Spleen (tissue), 7 donors: ENCODE measurements around the gene SPATA16.

Experiments
- POLR2A ChIP-seq, 3 donors: fragments of 450-650 bp; IDR thresholded peaks; one replicate each; pipeline ENCODE4 v1.5.1; 2017; ENCODE audit warnings: antibody characterized with exemption in 3 of 3, mild to moderate bottlenecking in 1 of 3
- TF ChIP-seq, protein P1 (sequence below), 11 experiments: fragments of 200-600 bp in 7 of 11; fragments of 450-650 bp in 4 of 11; sonication (generic) in 4 of 11; IDR thresholded peaks in 8 of 11; conservative IDR thresholded peaks in 3 of 11; 1 replicate in 7 of 11; 2 replicates in 4 of 11; pipeline versions ENCODE4 v1.4.0 to v1.8.0; 2016 to 2021; ENCODE audit warnings: antibody characterized with exemption in 11 of 11, inconsistent platforms in 4 of 11, mild to moderate bottlenecking in 1 of 11
- donor health status: DM: no; HTN: no; CAD: no; lungs with moderate emphysema.
- donor health status: DM: no; HTN: no; CAD: no.
- donor health status: DM: no; HTN: no; CAD: no.

DNA sequence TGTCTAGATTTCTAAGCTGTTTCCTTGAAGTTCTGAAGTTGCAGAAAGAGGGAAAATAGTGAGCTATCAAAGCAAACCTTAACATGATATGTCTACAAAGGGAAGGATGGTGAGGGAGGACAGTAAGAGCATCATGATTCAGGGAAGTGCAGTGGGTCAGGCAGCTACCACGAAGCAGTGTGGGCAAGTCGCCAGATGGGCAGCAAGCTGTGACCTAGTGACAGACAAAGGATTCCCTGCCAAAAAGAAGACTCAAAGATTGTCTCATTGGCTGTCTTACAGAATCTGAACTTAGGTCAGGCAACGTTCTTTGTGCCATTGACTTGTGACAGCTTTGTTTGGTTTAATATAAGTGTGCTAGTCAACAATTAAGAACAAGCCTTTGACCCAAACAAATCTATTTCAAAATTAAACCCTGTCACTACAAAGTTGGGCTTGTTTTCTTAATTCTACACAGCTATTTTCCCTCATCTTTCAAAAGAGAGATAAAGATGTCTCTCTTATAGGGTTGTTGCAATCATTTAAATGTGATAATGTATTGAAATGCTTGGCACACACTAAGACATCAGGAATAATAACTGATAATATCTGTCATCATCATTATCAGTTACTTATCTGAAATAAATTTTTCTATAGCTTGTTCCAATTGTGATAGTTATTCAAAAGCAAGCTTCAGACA lies 237.3 kb downstream of the SPATA16 start:
- no peak for TF ChIP-seq POLR2A (IDR thresholded peaks at IDR 0.05)
- TF ChIP-seq, protein P1, sequence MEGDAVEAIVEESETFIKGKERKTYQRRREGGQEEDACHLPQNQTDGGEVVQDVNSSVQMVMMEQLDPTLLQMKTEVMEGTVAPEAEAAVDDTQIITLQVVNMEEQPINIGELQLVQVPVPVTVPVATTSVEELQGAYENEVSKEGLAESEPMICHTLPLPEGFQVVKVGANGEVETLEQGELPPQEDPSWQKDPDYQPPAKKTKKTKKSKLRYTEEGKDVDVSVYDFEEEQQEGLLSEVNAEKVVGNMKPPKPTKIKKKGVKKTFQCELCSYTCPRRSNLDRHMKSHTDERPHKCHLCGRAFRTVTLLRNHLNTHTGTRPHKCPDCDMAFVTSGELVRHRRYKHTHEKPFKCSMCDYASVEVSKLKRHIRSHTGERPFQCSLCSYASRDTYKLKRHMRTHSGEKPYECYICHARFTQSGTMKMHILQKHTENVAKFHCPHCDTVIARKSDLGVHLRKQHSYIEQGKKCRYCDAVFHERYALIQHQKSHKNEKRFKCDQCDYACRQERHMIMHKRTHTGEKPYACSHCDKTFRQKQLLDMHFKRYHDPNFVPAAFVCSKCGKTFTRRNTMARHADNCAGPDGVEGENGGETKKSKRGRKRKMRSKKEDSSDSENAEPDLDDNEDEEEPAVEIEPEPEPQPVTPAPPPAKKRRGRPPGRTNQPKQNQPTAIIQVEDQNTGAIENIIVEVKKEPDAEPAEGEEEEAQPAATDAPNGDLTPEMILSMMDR (IDR thresholded peaks at IDR 0.05 in 8 of 11, conservative IDR thresholded peaks at IDR 0.05 in 3 of 11) = no peak
